Endodermal cell (in vitro differentiated cells): Measurements from ENCODE around the gene DAGLA. TPM values are rescaled to one million over a fixed set of nuclear protein-coding genes. Genes with fewer than 3 reads are reported as not detected.

Source experiments
- DNase-seq: peaks from one replicate; pipeline ENCODE4 v3.0.0-alpha.2; 2017
- H3K27ac ChIP-seq: 2 replicates; pipeline ENCODE4 v1.5.1; 2013; ENCODE audit warnings: mild to moderate bottlenecking, low read depth, low read length, moderate library complexity
- H3K27me3 ChIP-seq: 2 replicates; pipeline ENCODE4 v1.6.1; 2013; ENCODE audit warnings: mild to moderate bottlenecking, low read length, moderate library complexity; ENCODE audit not compliant: insufficient read depth, control insufficient read depth, poor library complexity, severe bottlenecking
- H3K36me3 ChIP-seq: 2 replicates; pipeline ENCODE4 v1.7.0; 2013; ENCODE audit warnings: mild to moderate bottlenecking, low read length, moderate library complexity; ENCODE audit not compliant: control insufficient read depth, insufficient read depth
- H3K4me1 ChIP-seq: one replicate; pipeline ENCODE4 v1.7.0; 2013; ENCODE audit warnings: low read length; ENCODE audit not compliant: control insufficient read depth, insufficient read depth
- H3K4me3 ChIP-seq: 2 replicates; pipeline ENCODE4 v1.5.1; 2013; ENCODE audit warnings: mild to moderate bottlenecking, low read length, moderate library complexity
- H3K9ac ChIP-seq: 2 replicates; pipeline ENCODE4 v1.6.1; 2013; ENCODE audit warnings: mild to moderate bottlenecking, low read length, moderate library complexity; ENCODE audit not compliant: poor library complexity, severe bottlenecking; ENCODE audit errors: extremely low read depth
- H3K9me3 ChIP-seq: 2 replicates; pipeline ENCODE4 v1.6.1; 2013; ENCODE audit warnings: mild to moderate bottlenecking, low read length, moderate library complexity; ENCODE audit not compliant: control insufficient read depth
- H3K27ac Mint-ChIP-seq: 2 replicates; pipeline ENCODE4 v1.8.0; 2020; ENCODE audit warnings: mixed read lengths
- H3K27me3 Mint-ChIP-seq: 2 replicates; pipeline ENCODE4 v1.8.0; 2021; ENCODE audit warnings: mild to moderate bottlenecking, mixed read lengths; ENCODE audit not compliant: insufficient read depth
- H3K36me3 Mint-ChIP-seq: 2 replicates; pipeline ENCODE4 v1.8.0; 2020; ENCODE audit warnings: low read depth, mixed read lengths
- H3K4me1 Mint-ChIP-seq: 2 replicates; pipeline ENCODE4 v1.8.0; 2020; ENCODE audit warnings: mixed read lengths
- H3K4me3 Mint-ChIP-seq: 2 replicates; pipeline ENCODE4 v1.8.0; 2020; ENCODE audit warnings: mild to moderate bottlenecking, moderate library complexity, mixed read lengths
- H3K9me3 Mint-ChIP-seq: 2 replicates; pipeline ENCODE4 v1.8.0; 2020; ENCODE audit warnings: mild to moderate bottlenecking, mixed read lengths
- WGBS, 2 experiments: methylation state at CpG; one replicate each; pipeline versions ENCODE4 v1.1.5 to v1.1.7; 2013; ENCODE audit warnings: missing lambda C conversion rate in 2 of 2, mixed read lengths in 1 of 2; ENCODE audit not compliant: insufficient coverage in 1 of 2, insufficient read length in 1 of 2; 5-methylcytosine and 5-hydroxymethylcytosine counted together
- total RNA-seq, 2 donors: library from RNA; stranded (reverse); fragmentation: NEBNext Ultra II Directional in 1 of 2; extraction: Animal tissue kit (Norgen Biotek cat#: 25700) in 1 of 2; gene quantifications; 2 replicates in 1 of 2; 3 replicates in 1 of 2; pipeline ENCODE4 v1.2.1, GENCODE V29; 2021
- TF ChIP-seq, protein P1 (sequence below): fragments of 200-600 bp; sonication (generic); conservative IDR thresholded peaks from 2 replicates; pipeline ENCODE4 v1.5.0; 2021; ENCODE audit warnings: antibody characterized with exemption, mild to moderate bottlenecking

DAGLA gene
- total RNA-seq, 2 donors from 2014 or later: 5.6 to 8.7 TPM

DNA sequence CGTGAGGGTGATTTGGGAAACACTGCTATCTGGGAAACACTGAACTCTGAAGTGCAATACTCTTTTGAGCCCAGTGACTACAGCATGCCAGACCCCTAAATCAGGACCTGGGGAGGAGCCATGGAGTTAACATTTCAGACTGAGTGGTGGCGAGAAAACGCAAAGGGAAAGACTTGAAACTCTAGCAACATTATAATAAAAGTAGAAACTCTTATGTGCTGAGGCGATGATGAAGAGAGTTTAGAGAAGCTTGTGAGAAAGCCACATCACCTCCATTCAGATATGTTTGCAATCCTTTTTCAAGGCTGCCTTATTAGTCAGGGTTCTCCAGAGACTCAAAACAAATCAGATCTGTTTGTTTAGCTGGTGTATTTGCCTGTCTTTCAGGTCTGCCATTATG lies 114.4 kb downstream of the DAGLA start:
- peak overlapping the region; percentile 67 for H3K4me3 ChIP-seq
- no peak overlapping the region for H3K9ac ChIP-seq
- no peak overlapping the region for H3K4me3 Mint-ChIP-seq
- no peaks in the 10 kb centered on the region for H3K9me3 ChIP-seq
- H3K27ac Mint-ChIP-seq: no peak overlapping the region
- no peak overlapping the region for H3K27ac ChIP-seq
- no peaks in the 10 kb centered on the region for H3K27me3 Mint-ChIP-seq
- no peaks in the 10 kb centered on the region for H3K27me3 ChIP-seq
- 92 to 100% methylated on average over 1 to 4 of the region's 4 CpGs for WGBS, 2 experiments
- DNase-seq: no peak
- TF ChIP-seq, protein P1, sequence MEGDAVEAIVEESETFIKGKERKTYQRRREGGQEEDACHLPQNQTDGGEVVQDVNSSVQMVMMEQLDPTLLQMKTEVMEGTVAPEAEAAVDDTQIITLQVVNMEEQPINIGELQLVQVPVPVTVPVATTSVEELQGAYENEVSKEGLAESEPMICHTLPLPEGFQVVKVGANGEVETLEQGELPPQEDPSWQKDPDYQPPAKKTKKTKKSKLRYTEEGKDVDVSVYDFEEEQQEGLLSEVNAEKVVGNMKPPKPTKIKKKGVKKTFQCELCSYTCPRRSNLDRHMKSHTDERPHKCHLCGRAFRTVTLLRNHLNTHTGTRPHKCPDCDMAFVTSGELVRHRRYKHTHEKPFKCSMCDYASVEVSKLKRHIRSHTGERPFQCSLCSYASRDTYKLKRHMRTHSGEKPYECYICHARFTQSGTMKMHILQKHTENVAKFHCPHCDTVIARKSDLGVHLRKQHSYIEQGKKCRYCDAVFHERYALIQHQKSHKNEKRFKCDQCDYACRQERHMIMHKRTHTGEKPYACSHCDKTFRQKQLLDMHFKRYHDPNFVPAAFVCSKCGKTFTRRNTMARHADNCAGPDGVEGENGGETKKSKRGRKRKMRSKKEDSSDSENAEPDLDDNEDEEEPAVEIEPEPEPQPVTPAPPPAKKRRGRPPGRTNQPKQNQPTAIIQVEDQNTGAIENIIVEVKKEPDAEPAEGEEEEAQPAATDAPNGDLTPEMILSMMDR: no peak
- no peaks in the 10 kb centered on the region for H3K9me3 Mint-ChIP-seq
- H3K4me1 Mint-ChIP-seq: peaks cover 16% of the 10 kb centered on the region
- H3K36me3 Mint-ChIP-seq: peaks cover 36% of the 10 kb centered on the region
- peaks cover 55% of the 10 kb centered on the region for H3K36me3 ChIP-seq
- no peaks in the 10 kb centered on the region for H3K4me1 ChIP-seq

DNA sequence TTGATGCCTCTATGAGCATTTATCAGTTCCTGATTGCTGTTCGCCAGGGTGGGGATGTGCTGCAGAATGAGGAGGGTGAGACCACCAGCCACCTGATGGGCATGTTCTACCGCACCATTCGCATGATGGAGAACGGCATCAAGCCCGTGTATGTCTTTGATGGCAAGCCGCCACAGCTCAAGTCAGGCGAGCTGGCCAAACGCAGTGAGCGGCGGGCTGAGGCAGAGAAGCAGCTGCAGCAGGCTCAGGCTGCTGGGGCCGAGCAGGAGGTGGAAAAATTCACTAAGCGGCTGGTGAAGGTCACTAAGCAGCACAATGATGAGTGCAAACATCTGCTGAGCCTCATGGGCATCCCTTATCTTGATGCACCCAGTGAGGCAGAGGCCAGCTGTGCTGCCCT lies 115.3 kb downstream of the DAGLA start:
- Mint-ChIP-seq H3K27ac (peak overlapping the region; percentile 64), H3K36me3 (peaks cover 31% of the 10 kb centered on the region), H3K4me3 (no peak overlapping the region), H3K27me3 (no peaks in the 10 kb centered on the region), H3K4me1 (peaks cover 19% of the 10 kb centered on the region), H3K9me3 (no peaks in the 10 kb centered on the region)
- Histone ChIP-seq H3K27me3 (no peaks in the 10 kb centered on the region), H3K9ac (no peak overlapping the region), H3K27ac (no peak overlapping the region), H3K9me3 (no peaks in the 10 kb centered on the region), H3K4me3 (no peak overlapping the region), H3K4me1 (peaks cover 2% of the 10 kb centered on the region), H3K36me3 (peaks cover 53% of the 10 kb centered on the region)
- DNase-seq: no peak
- WGBS, 2 experiments: 95 to 98% methylated on average over 12 of the region's 12 CpGs
- TF ChIP-seq, protein P1: no peak

DNA sequence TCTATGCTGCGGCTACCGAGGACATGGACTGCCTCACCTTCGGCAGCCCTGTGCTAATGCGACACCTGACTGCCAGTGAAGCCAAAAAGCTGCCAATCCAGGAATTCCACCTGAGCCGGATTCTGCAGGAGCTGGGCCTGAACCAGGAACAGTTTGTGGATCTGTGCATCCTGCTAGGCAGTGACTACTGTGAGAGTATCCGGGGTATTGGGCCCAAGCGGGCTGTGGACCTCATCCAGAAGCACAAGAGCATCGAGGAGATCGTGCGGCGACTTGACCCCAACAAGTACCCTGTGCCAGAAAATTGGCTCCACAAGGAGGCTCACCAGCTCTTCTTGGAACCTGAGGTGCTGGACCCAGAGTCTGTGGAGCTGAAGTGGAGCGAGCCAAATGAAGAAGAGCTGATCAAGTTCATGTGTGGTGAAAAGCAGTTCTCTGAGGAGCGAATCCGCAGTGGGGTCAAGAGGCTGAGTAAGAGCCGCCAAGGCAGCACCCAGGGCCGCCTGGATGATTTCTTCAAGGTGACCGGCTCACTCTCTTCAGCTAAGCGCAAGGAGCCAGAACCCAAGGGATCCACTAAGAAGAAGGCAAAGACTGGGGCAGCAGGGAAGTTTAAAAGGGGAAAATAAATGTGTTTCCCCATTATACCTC lies 115.8 kb downstream of the DAGLA start:
- no peak overlapping the region for H3K27ac ChIP-seq
- TF ChIP-seq, protein P1: no peak
- Mint-ChIP-seq H3K4me1 (peaks cover 21% of the 10 kb centered on the region), H3K27me3 (no peaks in the 10 kb centered on the region), H3K9me3 (no peaks in the 10 kb centered on the region), H3K36me3 (peaks cover 33% of the 10 kb centered on the region), H3K4me3 (no peak overlapping the region), H3K27ac (no peak overlapping the region)
- WGBS, 2 experiments: 96 to 100% methylated on average over 17 to 18 of the region's 18 CpGs
- H3K36me3 ChIP-seq: peaks cover 52% of the 10 kb centered on the region
- H3K9ac ChIP-seq: no peak overlapping the region
- no peaks in the 10 kb centered on the region for H3K27me3 ChIP-seq
- no peaks in the 10 kb centered on the region for H3K9me3 ChIP-seq
- DNase-seq: no peak
- peaks cover 2% of the 10 kb centered on the region for H3K4me1 ChIP-seq
- no peak overlapping the region for H3K4me3 ChIP-seq

Other genes starting within 250 kb of the DAGLA start
- gene LRRC10B, start 171.6 kb upstream of the DAGLA start, total RNA-seq: under 1 TPM; 0.11 to 0.69 TPM
- 1 to 10 TPM; 2.0 to 3.4 TPM for gene SYT7, start 99.3 kb upstream of the DAGLA start, total RNA-seq
- gene MYRF, start 72.2 kb downstream of the DAGLA start, total RNA-seq: 10 to 100 TPM; 30.3 to 61.7 TPM
- 100 to 1,000 TPM; 174 to 180 TPM for gene TMEM258, start 112.2 kb downstream of the DAGLA start, total RNA-seq
- 10 to 100 TPM; 66.7 to 81.8 TPM for gene FEN1, start 112.5 kb downstream of the DAGLA start, total RNA-seq
- 100 to 1,000 TPM; 127 to 138 TPM for gene FADS1, start 136.6 kb downstream of the DAGLA start, total RNA-seq
- 100 to 1,000 TPM; 344 to 381 TPM for gene FADS2, start 147.9 kb downstream of the DAGLA start, total RNA-seq
- 10 to 100 TPM; 24.8 to 28.4 TPM for gene FADS3, start 211.2 kb downstream of the DAGLA start, total RNA-seq
- 10 to 100 TPM in 1 of 2 donors, 1 to 10 TPM in 1; 9.7 to 14.9 TPM for gene RAB3IL1, start 237.2 kb downstream of the DAGLA start, total RNA-seq